Ishikawa (cell line): ENCODE results near the gene CHN1.

Experiments
- CEBPB ChIP-seq: IDR thresholded peaks from 2 replicates; pipeline ENCODE4 v1.6.1; 2012
- CREB1 ChIP-seq: IDR thresholded peaks from 2 replicates; pipeline ENCODE4 v1.6.1; 2012; ENCODE audit warnings: low read depth
- EGR1 ChIP-seq: IDR thresholded peaks from 2 replicates; pipeline ENCODE4 v1.6.1; 2012
- EP300 ChIP-seq: IDR thresholded peaks from 2 replicates; pipeline ENCODE4 v1.6.1; 2012; ENCODE audit warnings: borderline replicate concordance
- FOXM1 ChIP-seq: IDR thresholded peaks from 2 replicates; pipeline ENCODE4 v1.6.1; 2012; ENCODE audit warnings: low read depth, borderline replicate concordance
- MAX ChIP-seq: IDR thresholded peaks from 2 replicates; pipeline ENCODE4 v1.6.1; 2012
- NFIC ChIP-seq: IDR thresholded peaks from 2 replicates; pipeline ENCODE4 v1.6.1; 2012
- RAD21 ChIP-seq: IDR thresholded peaks from 2 replicates; pipeline ENCODE4 v1.6.1; 2012; ENCODE audit warnings: low read depth
- REST ChIP-seq: IDR thresholded peaks from 2 replicates; pipeline ENCODE4 v1.6.1; 2012; ENCODE audit warnings: low read depth, mild to moderate bottlenecking
- TAF1 ChIP-seq: IDR thresholded peaks from 2 replicates; pipeline ENCODE4 v1.6.1; 2012; ENCODE audit warnings: low read depth, mild to moderate bottlenecking
- TCF12 ChIP-seq: IDR thresholded peaks from 2 replicates; pipeline ENCODE4 v1.6.1; 2012; ENCODE audit warnings: low read depth
- TEAD4 ChIP-seq: IDR thresholded peaks from 2 replicates; pipeline ENCODE4 v1.6.1; 2012
- USF1 ChIP-seq: IDR thresholded peaks from 2 replicates; pipeline ENCODE4 v1.6.1; 2012
- YY1 ChIP-seq: IDR thresholded peaks from 2 replicates; pipeline ENCODE4 v1.6.1; 2012; ENCODE audit warnings: low read depth
- ZBTB7A ChIP-seq: IDR thresholded peaks from 2 replicates; pipeline ENCODE4 v1.6.1; 2012; ENCODE audit warnings: low read depth

The CHN1 gene

GRCh38 chr2:174877301-174877700, 127.9 kb downstream of the CHN1 start:
- TF ChIP-seq CEBPB (no peak), YY1 (no peak), NFIC (no peak), MAX (no peak), USF1 (no peak), TCF12 (no peak), FOXM1 (no peak), RAD21 (no peak), REST (no peak), CREB1 (no peak), TEAD4 (no peak), TAF1 (no peak), EGR1 (no peak), EP300 (no peak), ZBTB7A (no peak)

GRCh38 chr2:174874085-174874484, 131.1 kb downstream of the CHN1 start:
- no peak for TF ChIP-seq YY1
- no peak for TF ChIP-seq USF1
- TF ChIP-seq RAD21, result no peak
- no peak for TF ChIP-seq MAX
- no peak for TF ChIP-seq ZBTB7A
- TF ChIP-seq EP300, result no peak
- no peak for TF ChIP-seq EGR1
- no peak for TF ChIP-seq CEBPB
- no peak for TF ChIP-seq TCF12
- TF ChIP-seq TEAD4, result no peak

- TF ChIP-seq TAF1 (no peak), REST (no peak), RAD21 (no peak), USF1 (no peak), CEBPB (no peak), TEAD4 (no peak), TCF12 (no peak), CREB1 (no peak), EGR1 (no peak), FOXM1 (no peak)
Measured at GRCh38 chr2:174873471-174873870, 131.7 kb downstream of the CHN1 start.

GRCh38 chr2:174870787-174871186, 134.4 kb downstream of the CHN1 start:
- TF ChIP-seq TCF12 (no peak), REST (no peak), RAD21 (no peak), FOXM1 (no peak), USF1 (no peak), NFIC (no peak), ZBTB7A (no peak), CREB1 (no peak), CEBPB (no peak), MAX (no peak), TAF1 (no peak)
